Measurements from ENCODE around the gene DNAJA4.

DNA sequence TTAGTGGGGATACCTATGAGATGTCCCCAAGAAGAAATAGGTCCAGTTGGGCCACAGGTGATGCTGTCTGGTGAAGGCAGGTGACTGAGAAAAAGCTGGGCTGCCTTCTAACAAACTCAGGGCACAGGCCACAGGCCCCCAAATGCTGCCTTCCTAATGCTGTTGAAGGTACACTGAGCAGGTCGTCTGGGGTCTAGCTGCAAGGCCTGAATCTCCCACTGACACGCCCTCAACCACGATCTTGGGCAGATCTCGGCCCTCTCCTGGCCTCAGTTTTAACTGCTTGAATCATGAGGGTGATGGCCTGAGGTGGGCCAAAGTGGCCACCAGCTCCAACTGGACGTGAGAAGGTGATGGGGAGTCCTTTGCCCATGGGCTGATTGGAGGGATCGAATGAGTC is 27.9 kb upstream of the DNAJA4 start:
- TF ChIP-seq, protein P1, sequence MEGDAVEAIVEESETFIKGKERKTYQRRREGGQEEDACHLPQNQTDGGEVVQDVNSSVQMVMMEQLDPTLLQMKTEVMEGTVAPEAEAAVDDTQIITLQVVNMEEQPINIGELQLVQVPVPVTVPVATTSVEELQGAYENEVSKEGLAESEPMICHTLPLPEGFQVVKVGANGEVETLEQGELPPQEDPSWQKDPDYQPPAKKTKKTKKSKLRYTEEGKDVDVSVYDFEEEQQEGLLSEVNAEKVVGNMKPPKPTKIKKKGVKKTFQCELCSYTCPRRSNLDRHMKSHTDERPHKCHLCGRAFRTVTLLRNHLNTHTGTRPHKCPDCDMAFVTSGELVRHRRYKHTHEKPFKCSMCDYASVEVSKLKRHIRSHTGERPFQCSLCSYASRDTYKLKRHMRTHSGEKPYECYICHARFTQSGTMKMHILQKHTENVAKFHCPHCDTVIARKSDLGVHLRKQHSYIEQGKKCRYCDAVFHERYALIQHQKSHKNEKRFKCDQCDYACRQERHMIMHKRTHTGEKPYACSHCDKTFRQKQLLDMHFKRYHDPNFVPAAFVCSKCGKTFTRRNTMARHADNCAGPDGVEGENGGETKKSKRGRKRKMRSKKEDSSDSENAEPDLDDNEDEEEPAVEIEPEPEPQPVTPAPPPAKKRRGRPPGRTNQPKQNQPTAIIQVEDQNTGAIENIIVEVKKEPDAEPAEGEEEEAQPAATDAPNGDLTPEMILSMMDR (IDR thresholded peaks at IDR 0.05) = no peak
- no peak for TF ChIP-seq POLR2A (IDR thresholded peaks at IDR 0.05)
